HepG2 (cell line): Measurements from ENCODE around the gene B3GNT9. TPM values are rescaled to one million over a fixed set of nuclear protein-coding genes. Genes with fewer than 3 reads are reported as not detected.
A peak's percentile ranks its signal among the peaks of the same experiment; 100 is the strongest.

Experiments
- DNMT1 ChIP-seq: sonication (generic); formaldehyde crosslinking; IDR thresholded peaks from 2 replicates; pipeline ENCODE4 v1.5.1; 2020; ENCODE audit warnings: mild to moderate bottlenecking, missing genetic modification reagents
- ELF3 ChIP-seq: IDR thresholded peaks from 2 replicates; pipeline ENCODE4 v1.6.1; 2016; ENCODE audit warnings: missing genetic modification reagents, missing compliant biosample characterization
- IKZF1 ChIP-seq: fragments of 450-650 bp; IDR thresholded peaks from 2 replicates; pipeline ENCODE4 v1.7.1; 2016
- ISL2 ChIP-seq: sonication (generic); formaldehyde crosslinking; IDR thresholded peaks from 2 replicates; pipeline ENCODE4 v1.5.0; 2020; ENCODE audit warnings: missing genetic modification reagents
- NR2C2 ChIP-seq: sonication (generic); formaldehyde crosslinking; IDR thresholded peaks from 2 replicates; pipeline ENCODE4 v1.4.0; 2020; ENCODE audit warnings: missing genetic modification reagents, mild to moderate bottlenecking, moderate library complexity, borderline replicate concordance
- NRL ChIP-seq: sonication (generic); formaldehyde crosslinking; IDR thresholded peaks from 2 replicates; pipeline ENCODE4 v1.5.0; 2020; ENCODE audit warnings: missing genetic modification reagents, mild to moderate bottlenecking, moderate library complexity, borderline replicate concordance
- ONECUT2 ChIP-seq: sonication (generic); formaldehyde crosslinking; IDR thresholded peaks from 2 replicates; pipeline ENCODE4 v1.4.0; 2020; ENCODE audit warnings: missing genetic modification reagents
- SALL2 ChIP-seq: sonication (generic); formaldehyde crosslinking; IDR thresholded peaks from 2 replicates; pipeline ENCODE4 v1.8.1; 2023; ENCODE audit warnings: mild to moderate bottlenecking, missing genetic modification reagents, inconsistent platforms
- ZFP1 ChIP-seq: IDR thresholded peaks from 2 replicates; pipeline ENCODE4 v1.6.1; 2016
- ZNF224 ChIP-seq: sonication (generic); formaldehyde crosslinking; IDR thresholded peaks from 2 replicates; pipeline ENCODE4 v1.5.0; 2020; ENCODE audit warnings: mild to moderate bottlenecking, missing genetic modification reagents
- ZNF556 ChIP-seq: sonication (generic); formaldehyde crosslinking; IDR thresholded peaks from 2 replicates; pipeline ENCODE4 v1.4.0; 2020; ENCODE audit warnings: mild to moderate bottlenecking, missing genetic modification reagents, borderline replicate concordance
- ZSCAN29 ChIP-seq: sonication (generic); formaldehyde crosslinking; conservative IDR thresholded peaks from 2 replicates; pipeline ENCODE4 v1.4.0; 2020; ENCODE audit warnings: mild to moderate bottlenecking, missing genetic modification reagents
- polyA plus RNA-seq, 8 experiments: library from polyadenylated mRNA; depleted of rRNA in 3 of 8; stranded (reverse) in 7 of 8; unstranded in 1 of 8; fragments of >200 nt; fragmentation: Illumina TruSeq in 4 of 8; extraction: Trizol in 4 of 8; gene quantifications; 2 replicates each; pipeline versions ENCODE4 v1.2.1 to v1.2.3, GENCODE V29; 2011 to 2016; ENCODE audit warnings: low read depth in 4 of 8, missing spikeins in 1 of 8, mixed read lengths in 1 of 8; ENCODE audit not compliant: insufficient read depth in 1 of 8
- total RNA-seq, 5 experiments: library from RNA; depleted of rRNA; stranded (reverse); fragments of >200 nt; fragmentation: Illumina TruSeq; extraction: Trizol; gene quantifications; 2 replicates each; pipeline ENCODE4 v1.2.3, GENCODE V29; 2016; ENCODE audit warnings: low read depth in 1 of 5
- TF ChIP-seq, protein P1 (sequence below): sonication (generic); formaldehyde crosslinking; IDR thresholded peaks from 2 replicates; pipeline ENCODE4 v1.5.1; 2020; ENCODE audit warnings: missing genetic modification reagents, mild to moderate bottlenecking, borderline replicate concordance
- TF ChIP-seq, protein P2 (sequence below), 2 experiments: fragments of 450-650 bp in 1 of 2; sonication (generic) in 1 of 2; formaldehyde crosslinking; IDR thresholded peaks; 2 replicates each; pipeline versions ENCODE4 v1.5.0 to v1.8.0; 2020 to 2022; ENCODE audit warnings: mild to moderate bottlenecking in 1 of 2, missing genetic modification reagents in 1 of 2
- TF ChIP-seq, protein P3 (sequence below): sonication (generic); formaldehyde crosslinking; IDR thresholded peaks from 2 replicates; pipeline ENCODE4 v1.4.0; 2020; ENCODE audit warnings: missing genetic modification reagents
- TF ChIP-seq, protein P4 (sequence below), 2 experiments: IDR thresholded peaks; 2 replicates each; pipeline ENCODE4 v1.6.1; 2011 to 2012; ENCODE audit warnings: low read length in 2 of 2, borderline replicate concordance in 1 of 2, low read depth in 1 of 2, mild to moderate bottlenecking in 1 of 2, moderate library complexity in 1 of 2
- TF ChIP-seq, protein P5 (sequence below): sonication (generic); formaldehyde crosslinking; IDR thresholded peaks from 2 replicates; pipeline ENCODE4 v1.4.0; 2020; ENCODE audit warnings: mild to moderate bottlenecking, missing genetic modification reagents
- TF ChIP-seq, protein P6 (sequence below): IDR thresholded peaks from 2 replicates; pipeline ENCODE4 v1.6.1; 2012; ENCODE audit warnings: low read depth, low read length, improper control_type of control experiment

The B3GNT9 gene
- total and polyA plus RNA-seq, 2 of the 13 experiments (the other 11 are each of a cell fraction or from before 2014, with no cell fraction given) = 1.5 to 3.1 TPM

DNA sequence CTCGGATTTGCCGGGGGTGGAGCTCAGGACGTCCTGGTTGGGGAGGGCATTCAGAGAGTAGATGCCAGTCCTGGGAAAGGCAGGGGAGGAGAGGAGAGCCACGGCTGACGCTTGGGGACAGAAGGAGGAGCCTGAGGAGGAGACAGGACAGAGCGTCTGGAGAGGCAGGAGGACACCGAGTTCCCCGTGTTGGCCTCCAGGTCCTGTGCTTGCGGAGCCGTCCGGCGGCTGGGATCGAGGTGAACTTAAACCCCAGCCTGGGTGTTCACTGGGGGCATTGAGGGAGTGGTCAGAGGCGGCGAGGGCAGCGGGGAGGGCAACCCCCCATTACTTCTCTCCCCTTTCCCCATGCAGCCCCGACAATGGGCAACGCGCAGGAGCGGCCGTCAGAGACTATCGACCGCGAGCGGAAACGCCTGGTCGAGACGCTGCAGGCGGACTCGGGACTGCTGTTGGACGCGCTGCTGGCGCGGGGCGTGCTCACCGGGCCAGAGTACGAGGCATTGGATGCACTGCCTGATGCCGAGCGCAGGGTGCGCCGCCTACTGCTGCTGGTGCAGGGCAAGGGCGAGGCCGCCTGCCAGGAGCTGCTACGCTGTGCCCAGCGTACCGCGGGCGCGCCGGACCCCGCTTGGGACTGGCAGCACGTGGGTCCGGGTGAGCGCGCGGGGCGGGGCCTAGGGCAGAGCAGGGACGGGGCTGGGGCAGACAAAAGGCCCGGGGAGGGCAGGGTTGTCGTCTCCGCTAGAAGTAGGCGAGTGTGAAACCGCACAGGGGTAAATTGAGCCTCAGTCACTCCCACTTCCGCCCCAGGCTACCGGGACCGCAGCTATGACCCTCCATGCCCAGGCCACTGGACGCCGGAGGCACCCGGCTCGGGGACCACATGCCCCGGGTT is 23.3 kb upstream of the B3GNT9 start (continued):
- TF ChIP-seq, protein P1, sequence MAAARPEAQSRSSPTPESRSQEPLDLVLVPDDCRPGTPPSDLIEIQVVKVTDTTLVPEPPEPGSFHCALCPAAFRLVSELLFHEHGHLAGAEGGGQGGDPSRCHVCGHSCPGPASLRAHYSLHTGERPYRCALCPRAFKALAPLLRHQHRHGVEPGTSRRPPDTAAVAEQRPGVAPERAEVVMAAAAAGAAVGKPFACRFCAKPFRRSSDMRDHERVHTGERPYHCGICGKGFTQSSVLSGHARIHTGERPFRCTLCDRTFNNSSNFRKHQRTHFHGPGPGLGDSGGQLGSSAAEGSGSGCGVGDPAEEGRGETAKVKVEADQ (CRISPR knock-in tag) = peak; percentile 89
- TF ChIP-seq ZSCAN29 (CRISPR knock-in tag) (peak; percentile 81; the same call in 1 of the 2 replicates), ONECUT2 (peak; percentile 91), IKZF1 (no peak), ELF3 (peak; percentile 90), NR2C2 (CRISPR knock-in tag) (peak; percentile 48; the same call in 1 of the 2 replicates), ZNF224 (peak; percentile 94; the same call in 1 of the 2 replicates), ZNF556 (CRISPR knock-in tag) (peak; percentile 86; the same call in 1 of the 2 replicates), ISL2 (CRISPR knock-in tag) (no peak; the same call in 1 of the 2 replicates), DNMT1 (CRISPR knock-in tag) (peak; percentile 78; the same call in 1 of the 2 replicates), NRL (CRISPR knock-in tag) (peak; percentile 99), SALL2 (CRISPR knock-in tag) (no peak), ZFP1 (CRISPR knock-in tag) (no peak)
- TF ChIP-seq, protein P2, sequence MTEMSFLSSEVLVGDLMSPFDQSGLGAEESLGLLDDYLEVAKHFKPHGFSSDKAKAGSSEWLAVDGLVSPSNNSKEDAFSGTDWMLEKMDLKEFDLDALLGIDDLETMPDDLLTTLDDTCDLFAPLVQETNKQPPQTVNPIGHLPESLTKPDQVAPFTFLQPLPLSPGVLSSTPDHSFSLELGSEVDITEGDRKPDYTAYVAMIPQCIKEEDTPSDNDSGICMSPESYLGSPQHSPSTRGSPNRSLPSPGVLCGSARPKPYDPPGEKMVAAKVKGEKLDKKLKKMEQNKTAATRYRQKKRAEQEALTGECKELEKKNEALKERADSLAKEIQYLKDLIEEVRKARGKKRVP (CRISPR knock-in tag; IDR thresholded peaks at IDR 0.05) = peak in 1 of 2 experiments; percentile 69; a peak in 1 of 4 replicates
- TF ChIP-seq, protein P3, sequence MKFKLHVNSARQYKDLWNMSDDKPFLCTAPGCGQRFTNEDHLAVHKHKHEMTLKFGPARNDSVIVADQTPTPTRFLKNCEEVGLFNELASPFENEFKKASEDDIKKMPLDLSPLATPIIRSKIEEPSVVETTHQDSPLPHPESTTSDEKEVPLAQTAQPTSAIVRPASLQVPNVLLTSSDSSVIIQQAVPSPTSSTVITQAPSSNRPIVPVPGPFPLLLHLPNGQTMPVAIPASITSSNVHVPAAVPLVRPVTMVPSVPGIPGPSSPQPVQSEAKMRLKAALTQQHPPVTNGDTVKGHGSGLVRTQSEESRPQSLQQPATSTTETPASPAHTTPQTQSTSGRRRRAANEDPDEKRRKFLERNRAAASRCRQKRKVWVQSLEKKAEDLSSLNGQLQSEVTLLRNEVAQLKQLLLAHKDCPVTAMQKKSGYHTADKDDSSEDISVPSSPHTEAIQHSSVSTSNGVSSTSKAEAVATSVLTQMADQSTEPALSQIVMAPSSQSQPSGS (CRISPR knock-in tag) = peak; percentile 76
- TF ChIP-seq, protein P4, sequence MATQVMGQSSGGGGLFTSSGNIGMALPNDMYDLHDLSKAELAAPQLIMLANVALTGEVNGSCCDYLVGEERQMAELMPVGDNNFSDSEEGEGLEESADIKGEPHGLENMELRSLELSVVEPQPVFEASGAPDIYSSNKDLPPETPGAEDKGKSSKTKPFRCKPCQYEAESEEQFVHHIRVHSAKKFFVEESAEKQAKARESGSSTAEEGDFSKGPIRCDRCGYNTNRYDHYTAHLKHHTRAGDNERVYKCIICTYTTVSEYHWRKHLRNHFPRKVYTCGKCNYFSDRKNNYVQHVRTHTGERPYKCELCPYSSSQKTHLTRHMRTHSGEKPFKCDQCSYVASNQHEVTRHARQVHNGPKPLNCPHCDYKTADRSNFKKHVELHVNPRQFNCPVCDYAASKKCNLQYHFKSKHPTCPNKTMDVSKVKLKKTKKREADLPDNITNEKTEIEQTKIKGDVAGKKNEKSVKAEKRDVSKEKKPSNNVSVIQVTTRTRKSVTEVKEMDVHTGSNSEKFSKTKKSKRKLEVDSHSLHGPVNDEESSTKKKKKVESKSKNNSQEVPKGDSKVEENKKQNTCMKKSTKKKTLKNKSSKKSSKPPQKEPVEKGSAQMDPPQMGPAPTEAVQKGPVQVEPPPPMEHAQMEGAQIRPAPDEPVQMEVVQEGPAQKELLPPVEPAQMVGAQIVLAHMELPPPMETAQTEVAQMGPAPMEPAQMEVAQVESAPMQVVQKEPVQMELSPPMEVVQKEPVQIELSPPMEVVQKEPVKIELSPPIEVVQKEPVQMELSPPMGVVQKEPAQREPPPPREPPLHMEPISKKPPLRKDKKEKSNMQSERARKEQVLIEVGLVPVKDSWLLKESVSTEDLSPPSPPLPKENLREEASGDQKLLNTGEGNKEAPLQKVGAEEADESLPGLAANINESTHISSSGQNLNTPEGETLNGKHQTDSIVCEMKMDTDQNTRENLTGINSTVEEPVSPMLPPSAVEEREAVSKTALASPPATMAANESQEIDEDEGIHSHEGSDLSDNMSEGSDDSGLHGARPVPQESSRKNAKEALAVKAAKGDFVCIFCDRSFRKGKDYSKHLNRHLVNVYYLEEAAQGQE (IDR thresholded peaks at IDR 0.05; ENCODE audit: borderline replicate concordance in 1 of 2, low read depth in 1 of 2, low read length in 2 of 2) = peak in 1 of 2 experiments; percentile 32; a peak in 1 of 4 replicates
- TF ChIP-seq, protein P5, sequence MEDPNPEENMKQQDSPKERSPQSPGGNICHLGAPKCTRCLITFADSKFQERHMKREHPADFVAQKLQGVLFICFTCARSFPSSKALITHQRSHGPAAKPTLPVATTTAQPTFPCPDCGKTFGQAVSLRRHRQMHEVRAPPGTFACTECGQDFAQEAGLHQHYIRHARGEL (CRISPR knock-in tag) = 0 out of 2 replicates have a peak, but pooled peaks have one; percentile 8
- TF ChIP-seq, protein P6, sequence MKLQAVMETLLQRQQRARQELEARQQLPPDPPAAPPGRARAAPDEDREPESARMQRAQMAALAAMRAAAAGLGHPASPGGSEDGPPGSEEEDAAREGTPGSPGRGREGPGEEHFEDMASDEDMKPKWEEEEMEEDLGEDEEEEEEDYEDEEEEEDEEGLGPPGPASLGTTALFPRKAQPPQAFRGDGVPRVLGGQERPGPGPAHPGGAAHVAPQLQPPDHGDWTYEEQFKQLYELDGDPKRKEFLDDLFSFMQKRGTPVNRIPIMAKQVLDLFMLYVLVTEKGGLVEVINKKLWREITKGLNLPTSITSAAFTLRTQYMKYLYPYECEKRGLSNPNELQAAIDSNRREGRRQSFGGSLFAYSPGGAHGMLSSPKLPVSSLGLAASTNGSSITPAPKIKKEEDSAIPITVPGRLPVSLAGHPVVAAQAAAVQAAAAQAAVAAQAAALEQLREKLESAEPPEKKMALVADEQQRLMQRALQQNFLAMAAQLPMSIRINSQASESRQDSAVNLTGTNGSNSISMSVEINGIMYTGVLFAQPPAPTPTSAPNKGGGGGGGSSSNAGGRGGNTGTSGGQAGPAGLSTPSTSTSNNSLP = no peak
